Hepatocyte (in vitro differentiated cells): ENCODE results near the gene B3GAT3. TPM values are rescaled to one million over a fixed set of nuclear protein-coding genes. Genes with fewer than 3 reads are reported as not detected.
"Not testable (repeated sequence)": the region's sequence is repeated elsewhere in the genome, so short reads cannot be mapped to it uniquely, and the experiment has no call there.

ENCODE experiments used
- DNase-seq: peaks from one replicate; pipeline ENCODE4 v3.0.0-alpha.2; 2016; ENCODE audit warnings: low spot score
- H2AFZ ChIP-seq: fragments of 200-600 bp; sonication (generic); 2 replicates; pipeline ENCODE4 v1.6.0; 2016; ENCODE audit warnings: antibody characterized with exemption, mild to moderate bottlenecking
- H3K27ac ChIP-seq: fragments of 200-600 bp; sonication (generic); 2 replicates; pipeline ENCODE4 v1.5.1; 2016; ENCODE audit warnings: mild to moderate bottlenecking
- H3K27me3 ChIP-seq: fragments of 200-600 bp; sonication (generic); 2 replicates; pipeline ENCODE4 v1.6.1; 2016
- H3K36me3 ChIP-seq: fragments of 200-600 bp; sonication (generic); replicated peaks from 2 replicates; pipeline ENCODE4 v1.5.1; 2016; ENCODE audit warnings: low read depth; ENCODE audit not compliant: insufficient read depth
- H3K4me1 ChIP-seq: fragments of 200-600 bp; sonication (generic); 2 replicates; pipeline ENCODE4 v1.5.1; 2016; ENCODE audit warnings: mild to moderate bottlenecking, moderate library complexity; ENCODE audit not compliant: insufficient read depth
- H3K4me2 ChIP-seq: fragments of 200-600 bp; sonication (generic); 2 replicates; pipeline ENCODE4 v1.6.0; 2016
- H3K4me3 ChIP-seq: fragments of 200-600 bp; sonication (generic); 2 replicates; pipeline ENCODE4 v1.5.1; 2016; ENCODE audit warnings: mild to moderate bottlenecking
- H3K79me2 ChIP-seq: fragments of 200-600 bp; sonication (generic); 2 replicates; pipeline ENCODE4 v1.6.0; 2017; ENCODE audit warnings: mild to moderate bottlenecking
- H3K9me2 ChIP-seq: fragments of 200-600 bp; sonication (generic); replicated peaks from 2 replicates; pipeline ENCODE4 v1.6.0; 2017; ENCODE audit warnings: mild to moderate bottlenecking; ENCODE audit not compliant: insufficient read depth
- H3K9me3 ChIP-seq: fragments of 200-600 bp; sonication (generic); 2 replicates; pipeline ENCODE4 v1.5.1; 2016; ENCODE audit warnings: low read depth, mild to moderate bottlenecking
- H4K20me1 ChIP-seq: fragments of 200-600 bp; sonication (generic); 2 replicates; pipeline ENCODE4 v1.6.0; 2016; ENCODE audit warnings: mild to moderate bottlenecking; ENCODE audit not compliant: insufficient read depth, poor library complexity, severe bottlenecking
- EZH2 ChIP-seq: fragments of 200-600 bp; sonication (generic); IDR thresholded peaks from 2 replicates; pipeline ENCODE4 v1.6.1; 2016; ENCODE audit warnings: antibody characterized with exemption, mild to moderate bottlenecking, borderline replicate concordance
- EZH2phosphoT487 ChIP-seq: fragments of 200-600 bp; sonication (generic); IDR thresholded peaks from one replicate; pipeline ENCODE4 v1.6.1; 2018; ENCODE audit warnings: antibody characterized with exemption, mild to moderate bottlenecking, low read depth, moderate library complexity; ENCODE audit not compliant: unreplicated experiment, severe bottlenecking
- WGBS: methylation state at CpG from one replicate; pipeline ENCODE4 v1.1.6; 2016; ENCODE audit warnings: low lambda C conversion rate; ENCODE audit errors: missing lambda C conversion rate; 5-methylcytosine and 5-hydroxymethylcytosine counted together
- polyA plus RNA-seq: library from polyadenylated mRNA; unstranded; fragments of >200 nt; fragmentation: Nextera tagmentation; extraction: Ambion mirVana; gene quantifications from 2 replicates; pipeline ENCODE4 v1.2.1, GENCODE V29; 2016
- total RNA-seq: library from RNA; depleted of rRNA; stranded (reverse); fragments of >200 nt; gene quantifications from 2 replicates; pipeline ENCODE4 v1.2.3, GENCODE V29; 2014
- TF ChIP-seq, protein P1 (sequence below): fragments of 200-600 bp; sonication (generic); IDR thresholded peaks from 2 replicates; pipeline ENCODE4 v1.5.1; 2016; ENCODE audit warnings: antibody characterized with exemption, mild to moderate bottlenecking; ENCODE audit not compliant: poor library complexity

Gene B3GAT3
- total and polyA plus RNA-seq, 2 experiments from 2014 or later = 32.3 to 61.4 TPM

DNA sequence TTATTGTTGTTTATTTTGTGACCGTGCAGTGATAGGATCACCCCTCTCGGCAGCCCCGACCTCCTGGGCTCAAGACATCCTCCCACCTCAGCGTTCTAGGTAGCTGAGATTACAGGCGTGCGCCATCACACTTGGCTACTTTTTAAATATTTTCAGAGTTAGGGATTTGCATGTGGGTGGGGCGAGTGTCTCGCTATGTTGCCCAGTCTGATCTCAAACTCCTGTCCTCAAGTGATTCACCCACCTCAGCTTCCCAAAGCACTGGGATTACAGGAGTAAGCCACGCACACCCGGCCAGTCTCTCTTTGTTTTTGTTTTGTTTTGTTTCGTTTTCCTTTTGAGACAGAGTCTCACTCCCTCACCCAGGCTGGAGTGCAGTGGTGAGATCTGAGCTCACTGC is 32.5 kb upstream of the B3GAT3 start:
- WGBS = 93% methylated on average over 11 of the region's 11 CpGs
- H3K4me1 ChIP-seq = no peaks in the 10 kb centered on the region
- H3K36me3 ChIP-seq = no peaks in the 10 kb centered on the region
- H3K27ac ChIP-seq = no peak overlapping the region
- DNase-seq = no peak
- no peaks in the 10 kb centered on the region for H3K27me3 ChIP-seq
- H3K9me2 ChIP-seq = no peaks in the 10 kb centered on the region
- H3K4me3 ChIP-seq = no peak overlapping the region
- no peaks in the 10 kb centered on the region for H4K20me1 ChIP-seq
- H3K4me2 ChIP-seq = no peak overlapping the region
- H3K9me3 ChIP-seq = no peaks in the 10 kb centered on the region
- no peak overlapping the region for H2AFZ ChIP-seq
- no peak for TF ChIP-seq EZH2phosphoT487
- TF ChIP-seq EZH2 = no peak
- TF ChIP-seq, protein P1, sequence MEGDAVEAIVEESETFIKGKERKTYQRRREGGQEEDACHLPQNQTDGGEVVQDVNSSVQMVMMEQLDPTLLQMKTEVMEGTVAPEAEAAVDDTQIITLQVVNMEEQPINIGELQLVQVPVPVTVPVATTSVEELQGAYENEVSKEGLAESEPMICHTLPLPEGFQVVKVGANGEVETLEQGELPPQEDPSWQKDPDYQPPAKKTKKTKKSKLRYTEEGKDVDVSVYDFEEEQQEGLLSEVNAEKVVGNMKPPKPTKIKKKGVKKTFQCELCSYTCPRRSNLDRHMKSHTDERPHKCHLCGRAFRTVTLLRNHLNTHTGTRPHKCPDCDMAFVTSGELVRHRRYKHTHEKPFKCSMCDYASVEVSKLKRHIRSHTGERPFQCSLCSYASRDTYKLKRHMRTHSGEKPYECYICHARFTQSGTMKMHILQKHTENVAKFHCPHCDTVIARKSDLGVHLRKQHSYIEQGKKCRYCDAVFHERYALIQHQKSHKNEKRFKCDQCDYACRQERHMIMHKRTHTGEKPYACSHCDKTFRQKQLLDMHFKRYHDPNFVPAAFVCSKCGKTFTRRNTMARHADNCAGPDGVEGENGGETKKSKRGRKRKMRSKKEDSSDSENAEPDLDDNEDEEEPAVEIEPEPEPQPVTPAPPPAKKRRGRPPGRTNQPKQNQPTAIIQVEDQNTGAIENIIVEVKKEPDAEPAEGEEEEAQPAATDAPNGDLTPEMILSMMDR = no peak
- H3K79me2 ChIP-seq = peaks cover 27% of the 10 kb centered on the region

DNA sequence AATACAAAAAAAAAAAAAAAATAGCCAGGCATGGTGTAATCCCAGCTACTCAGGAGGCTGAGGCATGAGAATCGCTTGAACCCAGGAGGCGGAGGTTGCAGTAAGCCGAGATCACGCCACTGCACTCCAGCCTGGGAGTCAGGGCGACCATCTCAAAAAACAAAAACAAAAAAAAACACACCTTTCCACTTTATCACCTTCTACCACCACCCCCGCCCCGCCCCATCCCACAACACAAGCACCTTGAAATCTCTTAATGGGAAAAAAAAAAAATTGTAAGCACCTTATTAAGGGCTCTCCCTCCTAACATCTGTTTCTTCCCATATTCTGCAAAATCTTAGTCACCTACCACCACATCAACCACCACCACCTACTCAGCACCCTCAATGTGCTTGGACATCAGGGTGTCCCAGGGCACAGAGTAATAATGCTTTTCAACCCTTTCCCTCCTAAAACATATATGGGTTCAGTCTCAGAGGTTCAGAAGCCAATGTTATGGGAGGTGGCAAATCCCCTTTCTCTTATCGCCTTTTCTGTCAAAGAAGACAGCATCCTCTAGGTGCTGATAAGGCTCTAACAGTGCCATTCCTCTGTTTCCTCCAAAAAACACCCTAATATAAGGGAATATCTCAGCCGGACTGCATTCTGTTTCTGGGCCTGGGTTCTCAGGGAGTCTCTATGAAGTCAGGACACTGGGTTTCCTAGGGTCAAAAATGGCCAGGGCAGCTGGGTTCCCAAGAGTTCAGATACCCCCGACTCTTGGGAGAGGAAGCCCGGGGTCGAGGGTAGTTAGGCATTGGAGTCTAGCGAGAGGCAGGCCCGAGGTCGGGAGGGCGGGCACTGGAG is 30.6 kb upstream of the B3GAT3 start:
- H3K27ac ChIP-seq = peak overlapping the region; percentile 83
- DNase-seq = no peak
- H2AFZ ChIP-seq = peak overlapping the region; percentile 76
- H3K36me3 ChIP-seq = no peaks in the 10 kb centered on the region
- H3K9me2 ChIP-seq = no peaks in the 10 kb centered on the region
- 43% methylated on average over 16 of the region's 16 CpGs for WGBS
- H4K20me1 ChIP-seq = no peaks in the 10 kb centered on the region
- peak overlapping the region; percentile 60 for H3K4me3 ChIP-seq
- no peaks in the 10 kb centered on the region for H3K27me3 ChIP-seq
- peak overlapping the region; percentile 83 for H3K4me2 ChIP-seq
- no peak for TF ChIP-seq EZH2
- TF ChIP-seq, protein P1 = no peak
- no peak for TF ChIP-seq EZH2phosphoT487
- peaks cover 27% of the 10 kb centered on the region for H3K79me2 ChIP-seq
- H3K9me3 ChIP-seq = no peaks in the 10 kb centered on the region
- no peaks in the 10 kb centered on the region for H3K4me1 ChIP-seq

DNA sequence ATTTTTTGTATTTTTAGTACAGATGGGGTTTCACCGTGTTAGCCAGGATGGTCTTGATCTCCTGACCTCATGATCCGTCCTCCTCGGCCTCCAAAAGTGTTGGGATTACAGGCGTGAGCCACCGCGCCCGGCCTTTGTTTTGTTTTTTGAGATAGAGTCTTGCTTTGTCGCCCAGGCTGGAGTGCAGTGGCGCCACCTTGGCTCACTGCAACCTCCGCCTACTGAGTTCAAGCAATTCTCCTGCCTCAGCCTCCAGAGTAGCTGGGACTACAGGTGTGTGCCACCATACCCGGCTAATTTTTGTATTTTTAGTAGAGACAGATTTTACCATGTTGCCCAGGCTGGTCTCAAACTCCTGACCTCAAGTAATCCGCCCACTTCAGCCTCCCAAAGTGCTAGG is 28.5 kb upstream of the B3GAT3 start:
- peaks cover 37% of the 10 kb centered on the region for H3K79me2 ChIP-seq
- not testable (repeated sequence) for H3K4me1 ChIP-seq
- 93% methylated on average over 12 of the region's 12 CpGs for WGBS

DNA sequence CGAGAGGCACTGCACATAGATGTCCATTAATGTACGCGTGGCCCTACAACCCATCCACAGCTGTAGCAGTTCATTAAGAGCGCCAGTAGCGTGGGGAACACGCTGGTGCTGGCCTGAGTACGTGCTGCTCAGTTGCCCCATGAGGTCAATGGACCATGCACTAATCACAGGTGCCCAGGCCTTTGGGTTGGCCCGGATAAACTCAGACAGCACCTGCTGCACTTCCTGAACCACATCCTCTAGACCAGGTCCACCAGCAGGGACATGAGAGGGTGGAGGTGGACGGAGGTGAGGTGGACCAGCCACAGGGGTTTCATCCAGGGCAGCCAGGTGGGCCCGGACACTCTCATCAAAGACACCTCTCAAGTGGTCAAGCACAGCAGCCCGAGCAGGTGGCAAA is 27.7 kb upstream of the B3GAT3 start:
- no peaks in the 10 kb centered on the region for H3K36me3 ChIP-seq
- no peak for DNase-seq
- no peak overlapping the region for H3K4me2 ChIP-seq
- H2AFZ ChIP-seq = no peak overlapping the region
- no peak overlapping the region for H3K27ac ChIP-seq
- H3K9me2 ChIP-seq = no peaks in the 10 kb centered on the region
- H3K4me3 ChIP-seq = no peak overlapping the region
- WGBS = 96% methylated on average over 11 of the region's 11 CpGs
- no peaks in the 10 kb centered on the region for H4K20me1 ChIP-seq
- no peaks in the 10 kb centered on the region for H3K27me3 ChIP-seq
- H3K79me2 ChIP-seq = peaks cover 45% of the 10 kb centered on the region
- no peaks in the 10 kb centered on the region for H3K9me3 ChIP-seq
- peaks cover 4% of the 10 kb centered on the region for H3K4me1 ChIP-seq
- no peak for TF ChIP-seq EZH2phosphoT487
- TF ChIP-seq EZH2 = no peak
- TF ChIP-seq, protein P1 = no peak

More for the DNA sequence above, 28.5 kb upstream of the B3GAT3 start:
- not testable (repeated sequence) for H3K4me2 ChIP-seq, H3K36me3 ChIP-seq, H3K4me3 ChIP-seq, H3K27me3 ChIP-seq, H3K27ac ChIP-seq, DNase-seq, H3K9me2 ChIP-seq, H2AFZ ChIP-seq, H4K20me1 ChIP-seq, H3K9me3 ChIP-seq
